AG04450 (cell line): ENCODE results near the gene PTPN5. TPM values are rescaled to one million over a fixed set of nuclear protein-coding genes. Genes with fewer than 3 reads are reported as not detected.

ENCODE experiments used
- CTCF ChIA-PET: fragments of 300-600, 350-600 bp; formaldehyde crosslinking; extraction: SDS; loops from one replicate; lab custom pipeline; 2022; ENCODE audit warnings: antibody characterized with exemption, inconsistent platforms; lab: Charles Lee
- POLR2A ChIA-PET: fragments of 350-600 bp; formaldehyde crosslinking; extraction: SDS; loops from one replicate; lab custom pipeline; 2021; ENCODE audit warnings: antibody characterized with exemption, inconsistent platforms; lab: Yijun Ruan, JAX
- DNase-seq: peaks from one replicate; pipeline ENCODE4 v3.0.0-alpha.2; 2011; ENCODE audit warnings: low read depth, low spot score
- H3K27ac ChIP-seq: one replicate; pipeline ENCODE4 v1.5.1; 2012; ENCODE audit warnings: low read depth, low read length, control low read depth
- H3K27me3 ChIP-seq: one replicate; pipeline ENCODE4 v1.6.0; 2012; ENCODE audit warnings: low read length; ENCODE audit not compliant: control insufficient read depth, insufficient read depth
- H3K4me3 ChIP-seq: 2 replicates; pipeline ENCODE4 v1.5.1; 2011; ENCODE audit warnings: mild to moderate bottlenecking, low read depth, low read length, control low read depth
- H3K9me3 ChIP-seq: 2 replicates; pipeline ENCODE4 v1.5.1; 2012; ENCODE audit warnings: low read length; ENCODE audit not compliant: control insufficient read depth, insufficient read depth
- polyA plus RNA-seq: library from polyadenylated mRNA; depleted of rRNA; stranded (reverse); fragments of >200 nt; gene quantifications from 2 replicates; pipeline ENCODE4 v1.2.3, GENCODE V29; 2011
- TF ChIP-seq, protein P1 (sequence below): IDR thresholded peaks from 2 replicates; pipeline ENCODE4 v1.5.1; 2011; ENCODE audit warnings: low read depth, low read length, control low read depth, inconsistent platforms

PTPN5 gene
- polyA plus RNA-seq, 1 experiment: not detected

GRCh38 chr11:18720808-18721560 is 70.6 kb downstream of the PTPN5 start:
- DNase-seq: no peak
- no peak overlapping the region for H3K27ac ChIP-seq
- POLR2A ChIA-PET: interaction anchor here (0.9 kb wide), 1 partner anchor 194 kb away, joined by 3 read pairs; no protein-coding TSS in a partner anchor
- TF ChIP-seq, protein P1, sequence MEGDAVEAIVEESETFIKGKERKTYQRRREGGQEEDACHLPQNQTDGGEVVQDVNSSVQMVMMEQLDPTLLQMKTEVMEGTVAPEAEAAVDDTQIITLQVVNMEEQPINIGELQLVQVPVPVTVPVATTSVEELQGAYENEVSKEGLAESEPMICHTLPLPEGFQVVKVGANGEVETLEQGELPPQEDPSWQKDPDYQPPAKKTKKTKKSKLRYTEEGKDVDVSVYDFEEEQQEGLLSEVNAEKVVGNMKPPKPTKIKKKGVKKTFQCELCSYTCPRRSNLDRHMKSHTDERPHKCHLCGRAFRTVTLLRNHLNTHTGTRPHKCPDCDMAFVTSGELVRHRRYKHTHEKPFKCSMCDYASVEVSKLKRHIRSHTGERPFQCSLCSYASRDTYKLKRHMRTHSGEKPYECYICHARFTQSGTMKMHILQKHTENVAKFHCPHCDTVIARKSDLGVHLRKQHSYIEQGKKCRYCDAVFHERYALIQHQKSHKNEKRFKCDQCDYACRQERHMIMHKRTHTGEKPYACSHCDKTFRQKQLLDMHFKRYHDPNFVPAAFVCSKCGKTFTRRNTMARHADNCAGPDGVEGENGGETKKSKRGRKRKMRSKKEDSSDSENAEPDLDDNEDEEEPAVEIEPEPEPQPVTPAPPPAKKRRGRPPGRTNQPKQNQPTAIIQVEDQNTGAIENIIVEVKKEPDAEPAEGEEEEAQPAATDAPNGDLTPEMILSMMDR: no peak
- H3K4me3 ChIP-seq: peak overlapping the region; percentile 65
- H3K9me3 ChIP-seq: no peaks in the 10 kb centered on the region; the same call in 1 of the 2 replicates
- CTCF ChIA-PET: interaction anchor here (0.6 to 4.1 kb wide), 14 partner anchors 8 to 1474 kb away, joined by 3 to 51 read pairs (median 8); partner anchors contain the start of gene TMEM86A
- peaks cover 5% of the 10 kb centered on the region for H3K27me3 ChIP-seq

- Histone ChIP-seq H3K27me3 (peaks cover 3% of the 10 kb centered on the region), H3K4me3 (peak overlapping the region; percentile 65; the same call in 1 of the 2 replicates)
Observed at GRCh38 chr11:18720091-18720807, 71.3 kb downstream of the PTPN5 start.

DNA sequence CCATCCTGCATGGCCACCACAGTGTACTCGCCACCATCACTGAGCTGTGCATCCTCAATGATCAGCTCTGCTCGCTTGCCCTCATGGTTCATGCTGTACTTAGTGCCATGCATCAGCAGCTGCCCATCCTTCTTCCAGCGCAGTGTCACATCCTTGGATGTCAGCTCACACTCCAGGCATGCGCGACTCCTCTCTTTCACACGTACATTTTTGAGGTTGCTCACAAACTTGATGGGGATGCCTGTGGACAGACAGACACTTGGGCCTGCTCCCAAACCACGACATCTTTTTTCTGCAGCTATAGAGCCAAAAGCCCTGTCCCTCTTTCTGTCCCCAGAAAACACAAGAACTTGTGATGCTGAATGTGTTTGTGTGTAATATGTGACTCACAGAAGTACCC is 76.1 kb downstream of the PTPN5 start:
- ChIA-PET CTCF (no interaction called here), POLR2A (no interaction called here)
- H3K4me3 ChIP-seq: no peak overlapping the region
- no peak overlapping the region for H3K27ac ChIP-seq
- no peak for DNase-seq
- TF ChIP-seq, protein P1: no peak
- H3K27me3 ChIP-seq: peaks cover 21% of the 10 kb centered on the region
- H3K9me3 ChIP-seq: no peaks in the 10 kb centered on the region

More at GRCh38 chr11:18720091-18720807, 71.3 kb downstream of the PTPN5 start:
- Histone ChIP-seq H3K27ac (no peak overlapping the region), H3K9me3 (no peaks in the 10 kb centered on the region; the same call in 1 of the 2 replicates)
- ChIA-PET CTCF (interaction anchor here (0.7 to 4.1 kb wide), 4 partner anchors 11 to 476 kb away, joined by 3 to 51 read pairs (median 14); no protein-coding TSS in a partner anchor), POLR2A (interaction anchor here (0.9 kb wide), 1 partner anchor 193 kb away, joined by 3 read pairs; no protein-coding TSS in a partner anchor)
- no peak for DNase-seq
- TF ChIP-seq, protein P1: no peak

DNA sequence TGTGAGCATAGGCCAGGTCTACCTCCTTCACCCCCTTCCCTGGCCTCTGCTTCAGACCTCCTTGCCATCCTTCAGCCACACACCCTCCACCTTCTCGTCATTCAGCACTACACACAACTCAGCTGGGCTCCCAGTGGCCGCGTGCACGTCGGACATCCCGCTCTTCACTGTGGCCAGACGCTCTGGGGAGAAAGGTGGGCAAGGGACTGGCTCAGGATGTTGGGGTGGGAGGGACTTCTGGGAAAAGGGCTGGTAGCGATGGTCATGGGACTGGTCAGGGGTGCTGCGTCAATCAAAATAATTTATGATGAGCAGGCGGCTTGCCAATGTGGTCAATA is 77.2 kb downstream of the PTPN5 start:
- DNase-seq: no peak
- no peaks in the 10 kb centered on the region for H3K9me3 ChIP-seq
- peaks cover 23% of the 10 kb centered on the region for H3K27me3 ChIP-seq
- H3K4me3 ChIP-seq: no peak overlapping the region
- TF ChIP-seq, protein P1: no peak
- ChIA-PET CTCF (interaction anchor here (2.9 kb wide), 1 partner anchor 8 kb away, joined by 20 read pairs; no protein-coding TSS in a partner anchor), POLR2A (no interaction called here)
- no peak overlapping the region for H3K27ac ChIP-seq
